Activated naive CD4-positive, alpha-beta T cell treated with anti-CD3 and anti-CD28 coated beads, Interleukin-2, amount 50 U/mL, for 16 hours (primary cell): ENCODE results near the gene VPS72.
"Not testable (repeated sequence)": the region's sequence is repeated elsewhere in the genome, so short reads cannot be mapped to it uniquely, and the experiment has no call there.

ENCODE experiments used
- DNase-seq: peaks from one replicate; pipeline ENCODE4 v3.0.0-alpha.2; 2020

Gene VPS72, protein sequence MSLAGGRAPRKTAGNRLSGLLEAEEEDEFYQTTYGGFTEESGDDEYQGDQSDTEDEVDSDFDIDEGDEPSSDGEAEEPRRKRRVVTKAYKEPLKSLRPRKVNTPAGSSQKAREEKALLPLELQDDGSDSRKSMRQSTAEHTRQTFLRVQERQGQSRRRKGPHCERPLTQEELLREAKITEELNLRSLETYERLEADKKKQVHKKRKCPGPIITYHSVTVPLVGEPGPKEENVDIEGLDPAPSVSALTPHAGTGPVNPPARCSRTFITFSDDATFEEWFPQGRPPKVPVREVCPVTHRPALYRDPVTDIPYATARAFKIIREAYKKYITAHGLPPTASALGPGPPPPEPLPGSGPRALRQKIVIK

DNA sequence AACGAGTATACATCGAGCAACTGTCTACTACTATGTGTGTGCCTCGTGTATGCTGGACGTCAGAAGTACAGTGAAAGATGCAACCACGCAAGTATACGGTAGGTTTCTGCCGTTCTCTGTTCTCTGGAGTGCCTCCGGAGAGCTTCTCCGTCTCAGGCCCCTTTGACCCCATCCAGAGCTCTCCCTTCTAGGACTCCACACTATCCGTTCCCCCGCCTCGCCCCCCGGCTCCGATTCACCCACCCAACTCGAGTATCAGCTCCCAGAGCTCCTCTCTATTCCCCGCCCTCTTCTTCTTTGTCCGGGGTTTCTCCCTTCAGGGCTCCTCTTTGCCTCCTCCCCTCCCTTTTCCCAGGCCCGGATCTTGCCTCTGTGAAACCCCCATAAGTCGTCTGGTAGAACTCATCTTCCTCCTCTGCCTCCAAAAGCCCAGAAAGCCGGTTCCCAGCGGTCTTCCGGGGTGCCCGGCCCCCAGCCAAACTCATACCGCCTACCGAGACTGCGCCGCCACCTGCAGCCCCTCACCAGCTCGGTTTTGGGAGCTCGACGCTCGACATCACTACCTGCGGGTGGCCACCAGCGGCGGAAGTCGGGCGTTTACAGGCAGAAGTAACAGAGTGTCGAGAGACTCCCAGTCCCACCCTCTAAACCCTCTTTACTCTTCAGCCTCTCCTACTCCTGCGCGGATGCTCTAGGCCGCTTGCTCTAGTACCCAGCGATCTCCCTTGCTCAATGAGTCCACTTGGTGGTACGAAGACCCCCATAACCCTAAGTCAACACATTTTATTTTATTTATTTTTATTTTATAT lies at the start of gene VPS72:
TSS of gene VPS72 (minus strand) at position 561 of the 809 bp plus-strand sequence. CDS start at position 485, 76 bp downstream.
- DNase-seq = peak; percentile 88

DNA sequence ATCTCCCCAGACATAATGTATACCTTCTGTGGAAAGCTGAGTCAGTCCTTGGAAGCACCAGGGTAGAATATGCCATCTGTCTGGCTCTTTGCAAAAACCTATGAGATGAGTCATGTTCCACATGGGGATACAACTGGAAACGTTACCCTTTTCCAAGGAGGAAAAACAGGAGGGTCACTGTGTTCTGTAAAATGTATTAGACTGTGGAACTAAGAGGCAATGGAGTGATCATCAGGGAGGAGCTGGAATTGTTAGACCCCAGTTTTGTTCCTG lies 48.4 kb upstream of the VPS72 start:
- no peak for DNase-seq

DNA sequence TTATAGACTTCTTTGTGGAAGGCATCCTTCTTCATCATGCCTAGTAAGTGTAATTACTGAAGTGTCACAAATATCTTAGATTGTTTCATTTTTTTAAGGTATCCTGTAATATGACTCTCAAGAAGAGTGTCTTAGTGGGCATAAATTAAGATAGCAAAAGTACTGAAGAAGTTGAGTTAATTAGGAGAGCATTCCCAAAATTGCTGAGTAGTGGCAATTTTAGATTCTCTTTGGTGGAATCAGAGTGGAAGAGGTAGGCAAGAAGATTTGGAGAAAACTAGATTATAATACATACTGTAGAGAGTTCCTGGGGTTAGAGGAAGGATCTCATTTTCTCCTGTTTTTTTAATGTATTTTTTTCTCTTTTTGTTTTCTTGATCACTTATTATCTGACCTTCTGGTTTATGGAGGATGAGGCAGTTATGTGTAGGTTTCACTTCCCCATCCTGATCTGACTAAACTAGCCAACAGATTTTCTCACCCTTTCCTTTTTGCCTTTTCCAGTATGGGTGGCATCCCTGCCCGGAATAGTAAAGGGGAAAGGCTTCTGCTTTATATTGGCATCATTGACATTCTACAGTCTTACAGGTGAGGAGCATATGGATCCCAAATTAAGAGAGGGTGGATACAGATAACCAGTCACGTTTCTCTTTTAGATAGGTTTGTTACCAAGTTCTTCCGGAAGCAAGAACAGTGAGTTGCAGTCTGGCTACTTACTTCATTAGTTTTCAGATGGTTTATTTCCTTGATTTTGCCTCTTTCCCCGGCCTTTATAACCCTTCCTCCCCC lies 47.9 kb upstream of the VPS72 start:
- DNase-seq = no peak

DNA sequence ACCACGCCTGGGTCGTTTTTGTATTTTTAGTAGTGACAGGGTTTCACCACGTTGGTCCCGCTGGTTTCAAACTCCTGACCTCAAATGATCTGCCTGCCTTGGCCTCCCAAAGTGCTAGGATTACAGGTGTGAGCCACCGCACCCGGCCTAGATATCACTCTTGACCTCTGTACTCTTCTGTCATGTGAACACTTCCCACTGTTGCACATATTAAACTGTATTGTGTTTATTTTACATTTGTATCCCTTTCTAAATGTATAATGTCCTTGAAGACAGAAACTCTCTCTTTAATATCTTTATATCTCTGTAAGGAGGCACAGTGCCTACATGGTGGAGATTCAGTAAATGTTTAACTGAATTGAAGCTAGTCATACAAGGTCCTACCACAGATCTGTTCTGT lies 45.2 kb upstream of the VPS72 start:
- DNase-seq = no peak

DNA sequence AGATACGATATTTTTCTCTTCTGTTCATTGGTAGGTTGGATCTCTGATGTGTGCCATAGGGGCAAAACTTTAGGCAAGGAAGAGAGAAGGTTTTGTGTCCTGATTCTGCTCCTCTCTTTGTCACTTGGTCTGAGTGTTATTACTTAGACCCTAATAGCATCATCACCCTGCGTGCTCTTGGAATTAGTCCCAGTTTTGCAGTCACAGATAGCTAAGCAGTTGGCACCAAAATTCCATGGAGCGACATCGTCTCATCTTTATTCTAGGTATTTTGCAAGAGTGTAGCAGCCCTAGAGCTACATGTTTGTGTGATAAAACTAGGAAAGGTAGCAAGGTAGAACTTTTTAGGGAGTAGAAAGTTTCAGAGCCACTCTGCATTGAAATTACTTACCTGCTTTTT lies 32.1 kb upstream of the VPS72 start:
- no peak for DNase-seq

DNA sequence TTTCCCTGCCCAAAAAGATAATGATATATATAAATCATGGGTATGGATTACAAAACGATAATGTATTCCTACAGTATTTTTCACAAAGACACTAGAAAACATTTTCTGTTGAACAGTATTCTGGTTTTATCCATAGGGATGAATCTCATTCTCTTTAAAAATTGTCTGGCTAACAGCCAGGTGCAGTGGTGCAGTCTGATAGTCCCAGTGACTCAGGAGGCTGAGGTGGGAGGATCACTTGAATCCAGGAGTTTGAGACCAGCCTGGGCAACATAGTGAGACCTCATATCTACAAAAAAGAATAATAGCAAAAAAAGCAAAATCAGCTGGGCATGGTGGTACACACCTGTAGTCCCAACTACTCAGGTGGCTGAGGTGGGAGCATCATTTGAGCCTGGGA lies 31.6 kb upstream of the VPS72 start:
- DNase-seq = no peak

DNA sequence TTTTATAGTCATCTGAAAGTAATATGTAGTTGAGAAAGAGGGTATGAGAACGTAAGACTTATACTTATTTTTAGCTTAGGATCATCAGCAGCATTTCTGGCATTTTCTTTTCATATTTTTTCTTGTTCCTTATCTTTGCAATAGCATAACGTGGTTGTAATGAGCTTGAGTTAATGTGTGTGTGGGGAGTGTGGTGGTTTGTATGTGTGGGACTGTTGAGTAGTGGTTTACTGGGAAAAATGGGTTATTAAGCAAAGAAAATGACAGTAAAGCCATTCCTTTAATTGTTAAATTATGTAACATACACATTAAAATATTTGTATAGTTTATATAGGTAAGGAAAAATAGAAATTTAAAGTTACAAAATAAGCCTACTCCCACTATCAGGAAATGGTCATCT lies 23.6 kb upstream of the VPS72 start:
- DNase-seq = no peak

DNA sequence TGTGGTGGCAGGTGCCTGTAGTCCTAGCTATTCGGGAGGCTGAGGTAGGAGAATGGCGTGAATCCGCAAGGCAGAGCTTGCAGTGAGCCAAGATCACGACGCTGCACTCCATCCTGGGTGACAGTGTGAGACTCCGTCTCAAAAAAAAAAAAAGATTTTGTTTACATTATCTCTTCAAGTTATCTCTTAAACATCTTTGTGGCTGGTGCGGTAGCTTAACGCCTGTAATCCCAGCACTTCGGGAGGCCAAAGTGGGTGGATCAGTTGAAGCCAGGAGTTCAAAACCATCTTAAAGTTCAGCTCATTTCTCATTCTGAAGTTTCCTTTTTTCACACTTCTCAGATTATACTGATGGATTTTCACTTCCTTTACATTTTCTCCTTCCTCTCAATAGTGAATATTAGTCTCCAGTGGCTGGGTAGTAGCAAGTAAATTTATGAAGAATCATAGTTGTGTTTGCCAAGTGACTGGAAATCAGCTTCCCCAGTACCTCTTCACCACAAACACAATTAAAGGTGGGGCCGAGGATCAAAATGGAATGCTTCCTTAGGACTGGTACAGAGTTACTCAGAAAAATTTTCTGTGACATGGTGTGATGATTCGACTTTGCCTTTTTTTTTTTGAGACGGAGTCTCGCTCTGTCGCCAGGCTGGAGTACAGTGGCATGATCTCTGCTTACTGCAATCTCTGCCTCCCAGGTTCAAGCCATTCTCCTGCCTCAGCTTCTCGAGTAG lies 22.1 kb upstream of the VPS72 start:
- DNase-seq = no peak

DNA sequence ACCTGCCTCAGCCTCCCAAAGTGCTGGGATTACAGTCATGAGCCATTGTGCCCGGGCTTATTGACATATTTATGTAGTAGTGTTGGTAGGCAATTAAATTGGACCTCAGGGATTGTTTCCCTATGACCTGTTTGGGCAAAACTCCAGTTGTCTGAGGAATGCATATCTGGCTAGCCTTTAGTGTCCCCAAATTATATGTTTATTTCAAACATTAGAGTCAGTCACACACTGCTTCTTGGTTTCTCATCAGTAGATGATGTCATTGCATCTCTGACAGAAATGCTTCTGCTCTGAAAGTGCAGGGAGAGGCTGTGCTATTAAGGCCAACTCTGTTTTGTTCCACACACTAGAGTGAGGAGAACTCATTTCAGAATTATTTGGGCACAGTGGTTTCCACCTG lies 20.8 kb upstream of the VPS72 start:
- no peak for DNase-seq

DNA sequence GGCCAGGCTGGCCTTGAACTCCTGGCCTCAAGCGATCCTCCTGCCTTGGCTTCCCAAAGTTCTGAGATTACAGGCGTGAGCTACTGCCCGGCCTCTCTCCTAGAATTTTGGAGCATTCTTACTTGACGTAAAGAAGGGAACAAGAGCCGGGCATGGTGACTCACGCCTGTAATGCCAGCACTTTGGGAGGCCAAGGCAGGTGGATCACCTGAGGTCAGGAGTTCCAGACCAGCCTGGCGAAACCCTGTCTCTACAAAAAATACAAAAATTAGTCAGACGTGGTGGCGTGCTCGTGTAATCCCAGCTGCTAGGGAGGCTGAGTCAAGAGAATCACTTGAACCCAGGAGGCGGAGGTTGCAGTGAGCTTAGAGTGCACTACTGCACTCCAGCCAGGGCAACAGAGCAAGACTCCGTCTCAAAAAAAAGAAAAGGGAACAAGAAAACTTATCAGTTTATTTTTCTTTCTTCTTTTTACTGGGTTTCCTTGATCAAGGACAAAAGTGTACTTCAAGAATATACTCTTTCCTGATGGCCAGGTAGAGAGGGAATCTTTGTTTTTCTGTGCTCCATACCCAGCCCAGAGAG lies 15.5 kb upstream of the VPS72 start:
- not testable (repeated sequence) for DNase-seq

DNA sequence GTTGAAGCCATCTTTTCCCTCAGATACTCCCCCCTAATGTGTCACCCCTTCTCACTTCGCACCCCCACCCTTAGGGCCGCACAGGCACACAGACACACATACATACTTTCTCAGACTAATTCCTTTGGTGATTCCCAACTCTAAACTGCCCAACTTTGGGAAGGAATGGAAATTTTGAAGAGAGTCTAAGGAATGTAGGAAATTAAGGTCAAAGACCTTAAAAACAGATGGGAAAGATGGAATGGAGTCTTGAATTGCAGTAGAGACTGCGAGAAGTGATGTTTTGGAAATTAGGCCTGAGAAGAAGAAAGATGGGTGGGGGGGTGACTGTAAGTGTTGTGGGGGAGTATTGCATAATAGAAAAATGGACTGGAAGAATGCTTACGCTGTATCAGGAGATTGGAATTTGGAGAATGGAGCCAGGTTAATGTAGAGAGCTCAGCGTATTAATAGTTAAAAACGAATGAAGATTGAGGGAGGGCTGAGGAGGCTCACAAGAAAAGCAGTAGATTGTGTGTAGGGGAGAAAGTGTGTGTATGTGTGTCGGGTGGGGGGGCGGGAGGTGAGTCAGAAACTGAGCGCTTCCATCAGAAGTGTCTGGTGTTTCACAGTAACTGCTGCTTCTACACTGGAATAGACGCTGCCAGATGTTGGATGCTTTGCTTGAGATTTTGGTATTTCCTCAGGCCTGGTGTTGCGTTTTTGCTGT lies 10.0 kb upstream of the VPS72 start:
- DNase-seq = peak; percentile 15

DNA sequence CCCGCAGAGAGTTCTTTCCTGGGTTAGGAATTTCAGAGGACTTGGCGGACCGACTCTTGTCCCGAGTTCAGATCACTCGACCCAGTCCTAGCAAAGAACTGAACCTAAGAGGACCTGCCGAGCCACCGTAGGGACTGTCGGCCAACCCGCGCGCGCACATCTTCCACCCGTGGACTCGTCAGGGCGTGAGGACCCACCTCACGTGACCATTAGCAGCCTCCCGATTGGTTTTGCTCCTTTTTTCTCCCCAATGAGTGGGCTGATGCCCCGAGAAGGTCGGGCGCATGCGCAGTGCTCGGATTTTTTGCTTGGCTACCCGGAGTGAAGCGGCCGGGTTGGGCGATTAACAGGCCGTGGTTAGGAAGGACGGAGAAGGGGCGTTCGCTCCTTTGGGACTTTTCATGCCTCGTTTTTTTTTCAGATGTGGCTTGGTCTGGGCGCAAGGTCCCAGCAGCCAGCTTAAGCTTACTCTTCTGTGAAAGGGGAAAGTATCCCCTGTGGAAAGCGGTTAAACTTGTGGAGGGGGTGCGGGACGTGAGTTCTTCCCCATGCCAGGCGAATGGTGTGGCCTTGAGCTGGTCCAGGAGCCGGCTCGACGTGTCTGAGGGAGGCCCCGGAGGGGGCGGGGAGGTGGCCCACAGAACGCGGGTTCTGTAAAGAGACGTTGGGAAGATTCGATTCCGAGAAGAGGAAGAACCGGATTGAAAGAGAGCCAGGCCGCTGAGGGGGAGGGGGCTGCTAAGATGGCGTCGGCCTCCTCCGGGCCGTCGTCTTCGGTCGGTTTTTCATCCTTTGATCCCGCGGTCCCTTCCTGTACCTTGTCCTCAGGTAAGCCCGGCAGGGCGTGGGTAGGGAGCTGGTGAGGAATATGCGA lies 8.5 kb upstream of the VPS72 start, which contains the start of gene PIP5K1A:
TSS of gene PIP5K1A (plus strand) at position 299 of the 874 bp plus-strand sequence. CDS start at position 744, 445 bp downstream.
- DNase-seq = peak; percentile 98

DNA sequence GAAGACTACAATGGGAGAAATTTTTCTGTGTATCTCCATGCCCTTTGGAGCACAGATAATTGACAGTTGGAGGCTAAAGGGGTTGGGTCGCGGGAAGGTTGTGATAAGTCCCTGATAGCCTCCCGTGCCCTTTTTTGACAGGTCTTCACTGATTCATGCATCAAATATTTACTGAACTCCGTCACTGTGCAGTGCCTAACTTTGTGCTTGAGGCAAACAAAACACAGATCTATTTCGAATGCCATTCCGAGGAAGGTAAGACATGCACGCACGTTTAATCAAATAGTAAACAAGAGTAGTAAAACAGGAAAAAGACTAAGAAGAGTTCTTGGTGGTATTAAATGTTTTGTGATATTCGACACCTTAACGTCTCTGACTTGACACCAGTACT lies 7.9 kb upstream of the VPS72 start:
- no peak for DNase-seq

DNA sequence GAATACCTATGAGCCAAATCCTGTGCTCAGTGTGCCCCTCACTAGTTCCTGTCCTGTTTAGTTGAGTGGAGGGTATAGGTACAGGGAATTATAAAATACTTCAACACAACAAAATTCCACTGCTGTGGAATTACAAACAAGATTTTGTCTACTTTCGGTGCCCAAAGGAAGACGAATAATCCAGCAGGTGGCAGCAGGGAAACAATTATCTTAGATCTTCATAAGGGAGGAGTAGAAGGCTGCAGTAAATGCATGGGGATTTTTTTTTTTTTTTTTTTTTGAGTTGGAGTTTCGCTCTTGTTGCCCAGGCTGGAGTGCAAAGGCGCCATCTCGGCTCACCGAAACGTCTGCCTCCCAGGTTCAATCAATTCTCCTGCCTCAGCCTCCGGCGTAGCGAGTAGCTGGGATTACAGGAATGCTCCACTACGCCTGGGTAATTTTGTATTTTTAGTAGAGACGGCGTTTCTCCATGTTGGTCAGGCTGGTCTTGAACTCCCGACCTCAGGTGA lies 6.3 kb upstream of the VPS72 start:
- peak; percentile 52 for DNase-seq

DNA sequence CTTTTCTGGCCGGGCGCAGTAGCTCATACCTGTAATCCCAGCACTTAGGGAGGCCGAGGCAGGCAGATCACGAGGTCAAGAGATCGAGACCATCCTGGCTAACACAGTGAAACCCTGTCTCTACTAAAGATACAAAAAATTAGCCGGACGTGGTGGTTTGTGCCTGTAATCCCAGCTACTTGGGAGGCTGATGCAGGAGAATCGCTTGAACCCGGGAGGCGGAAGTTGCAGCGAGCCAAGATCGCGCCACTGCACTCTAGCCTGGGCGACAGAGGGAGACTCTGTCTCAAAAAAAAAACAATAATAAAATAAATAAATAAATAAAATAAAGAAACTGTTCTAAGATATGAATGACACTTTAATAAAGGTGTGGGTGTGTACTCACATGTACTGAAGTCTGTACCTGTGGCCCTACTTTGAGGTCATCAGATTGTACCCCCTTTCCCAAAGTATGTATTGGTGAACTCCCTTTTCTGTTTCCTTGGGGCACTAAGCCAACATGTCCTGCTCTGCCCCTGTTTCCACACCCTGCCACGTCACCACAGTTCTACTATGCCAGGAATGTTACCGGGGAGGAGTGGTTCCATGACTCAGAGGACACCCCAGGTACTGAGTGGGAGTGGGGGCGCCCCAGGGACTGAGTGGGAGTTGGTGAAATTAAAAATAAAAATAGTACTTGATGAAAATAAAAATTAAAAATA lies 5.0 kb upstream of the VPS72 start:
- DNase-seq = not testable (repeated sequence)

DNA sequence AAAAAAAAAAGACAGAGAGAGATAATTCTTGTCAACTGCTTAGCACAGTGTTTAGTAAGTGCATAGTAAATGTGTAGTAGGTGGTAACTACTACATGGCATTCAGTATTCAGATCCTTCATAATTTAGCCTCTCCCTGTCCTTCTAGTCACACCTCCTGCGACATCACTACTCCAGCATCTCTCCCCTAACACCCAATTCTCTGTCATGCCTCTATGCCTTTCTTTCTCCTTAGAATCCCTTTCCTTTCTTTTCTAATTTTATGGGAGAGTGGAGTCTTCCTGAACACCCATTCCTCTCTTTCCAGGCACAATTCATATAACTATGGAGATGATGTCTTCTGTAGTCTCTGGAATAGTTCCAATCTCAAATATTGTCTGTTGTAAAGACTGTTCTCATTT lies 3.9 kb upstream of the VPS72 start:
- DNase-seq = no peak

DNA sequence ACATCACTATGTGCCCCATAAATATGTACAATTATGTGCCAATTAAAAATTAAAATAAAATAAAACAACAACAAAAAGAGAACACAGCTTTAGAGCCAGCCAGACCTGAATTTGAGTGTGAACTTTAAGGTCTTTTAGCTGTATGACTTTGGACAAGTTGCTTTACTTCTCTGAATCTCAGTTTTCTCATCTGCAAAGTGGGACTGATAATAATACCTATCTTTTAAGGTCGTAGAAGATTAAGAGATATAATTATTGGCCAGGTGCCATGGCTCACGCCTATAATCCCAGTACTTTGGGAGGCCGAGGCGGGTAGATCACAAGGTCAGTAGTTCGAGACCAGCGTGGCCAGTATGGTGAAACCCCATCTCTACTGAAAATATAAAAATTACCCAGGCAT lies 3.3 kb upstream of the VPS72 start:
- DNase-seq = no peak

DNA sequence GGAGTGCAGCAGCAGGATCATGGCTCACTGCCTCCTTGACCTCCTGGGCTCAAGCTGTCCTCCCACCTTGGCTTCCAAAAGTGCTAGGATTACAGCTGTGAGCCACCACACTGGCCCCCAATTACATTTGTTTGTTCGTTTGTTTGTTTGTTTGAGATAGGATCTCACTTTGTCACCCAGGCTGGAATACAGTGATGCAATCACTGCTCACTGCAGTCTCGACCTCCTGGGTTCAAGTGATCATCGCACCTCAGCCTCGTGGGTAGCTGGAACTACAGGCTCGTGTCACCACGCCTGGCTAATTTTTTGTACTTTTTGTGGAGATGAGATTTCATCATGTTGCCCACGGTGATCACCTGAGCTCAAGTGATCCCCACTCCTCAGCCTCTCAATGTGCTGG lies 2.0 kb upstream of the VPS72 start:
- no peak for DNase-seq

DNA sequence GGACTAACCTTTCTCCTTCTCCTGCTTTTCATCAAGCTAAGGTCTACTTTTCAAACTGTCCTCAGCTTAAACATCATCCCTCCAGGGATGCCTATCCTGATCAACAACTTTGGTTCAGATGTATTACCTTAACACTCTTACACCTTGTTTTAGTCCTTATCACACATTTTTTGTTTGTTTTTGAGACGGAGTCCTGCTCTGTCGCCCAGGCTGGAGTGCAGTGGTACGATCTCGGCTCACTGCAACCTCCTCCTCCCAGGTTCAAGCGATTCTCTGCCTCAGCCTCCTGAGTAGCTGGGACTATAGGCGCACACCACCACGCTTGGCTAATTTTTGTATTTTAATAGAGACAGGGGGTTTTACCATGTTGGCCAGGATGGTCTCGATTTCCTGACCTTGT lies 1.3 kb downstream of the VPS72 start:
- not testable (repeated sequence) for DNase-seq

DNA sequence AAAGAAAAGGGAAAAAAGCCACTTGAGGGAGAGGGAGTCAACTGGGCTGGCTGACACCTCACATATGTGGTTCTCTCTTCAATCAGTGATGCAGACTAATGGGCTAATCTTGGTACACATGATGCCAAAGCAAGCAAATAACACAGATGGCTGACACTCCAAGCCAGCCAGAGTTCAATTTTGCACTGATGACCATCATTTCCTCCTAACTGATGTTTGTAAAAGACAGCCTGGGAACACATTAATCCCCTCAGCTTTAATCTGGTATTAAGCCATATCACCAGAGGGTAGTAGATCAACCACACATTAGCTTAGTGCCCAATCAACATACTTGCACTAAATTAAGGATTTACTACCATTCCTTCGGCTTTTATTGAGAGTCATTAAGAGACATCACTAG lies 2.8 kb downstream of the VPS72 start:
- DNase-seq = no peak
